ENCODE data around the gene BARX1.
"Not testable (repeated sequence)": the region's sequence is repeated elsewhere in the genome, so short reads cannot be mapped to it uniquely, and the experiment has no call there.

BARX1 gene

DNA sequence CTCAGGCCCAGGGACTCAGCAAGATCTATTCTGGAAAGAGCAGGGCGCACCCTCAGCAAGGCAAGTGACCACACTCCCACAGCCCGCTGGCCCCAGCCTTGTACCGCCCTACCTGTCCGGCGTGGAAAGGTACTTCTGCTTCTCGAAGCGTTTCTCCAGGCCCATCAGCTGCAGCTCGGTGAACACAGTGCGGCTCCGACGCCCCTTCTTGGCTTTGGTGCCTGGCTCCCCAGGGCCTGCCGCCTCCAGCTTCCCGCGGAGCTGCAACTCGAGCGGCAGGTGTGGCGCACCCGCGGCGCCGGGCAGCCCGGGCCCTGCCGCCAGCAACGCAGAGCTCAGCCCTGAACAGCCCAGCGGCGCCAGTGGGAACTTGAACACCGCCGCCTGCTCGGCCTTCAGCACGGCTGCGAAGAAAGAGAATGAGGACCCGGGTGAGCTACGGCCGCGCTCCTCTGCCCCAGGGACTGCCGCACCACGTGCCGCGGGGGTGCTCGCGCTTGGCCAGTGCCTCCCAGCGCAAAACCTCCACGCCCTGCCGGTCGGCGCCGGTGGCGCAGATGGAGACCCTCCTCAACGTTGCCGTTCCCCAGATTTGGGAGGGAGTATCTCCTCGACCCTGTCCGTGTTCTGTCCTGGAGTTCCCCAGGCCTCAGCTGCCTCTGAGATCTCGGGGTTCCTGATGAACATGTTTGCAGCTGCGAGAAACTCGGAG is 2.2 kb downstream of the BARX1 start:
- H3K4me3 ChIP-seq (ENCODE audit: low read depth, low read length) = no peak overlapping the region

DNA sequence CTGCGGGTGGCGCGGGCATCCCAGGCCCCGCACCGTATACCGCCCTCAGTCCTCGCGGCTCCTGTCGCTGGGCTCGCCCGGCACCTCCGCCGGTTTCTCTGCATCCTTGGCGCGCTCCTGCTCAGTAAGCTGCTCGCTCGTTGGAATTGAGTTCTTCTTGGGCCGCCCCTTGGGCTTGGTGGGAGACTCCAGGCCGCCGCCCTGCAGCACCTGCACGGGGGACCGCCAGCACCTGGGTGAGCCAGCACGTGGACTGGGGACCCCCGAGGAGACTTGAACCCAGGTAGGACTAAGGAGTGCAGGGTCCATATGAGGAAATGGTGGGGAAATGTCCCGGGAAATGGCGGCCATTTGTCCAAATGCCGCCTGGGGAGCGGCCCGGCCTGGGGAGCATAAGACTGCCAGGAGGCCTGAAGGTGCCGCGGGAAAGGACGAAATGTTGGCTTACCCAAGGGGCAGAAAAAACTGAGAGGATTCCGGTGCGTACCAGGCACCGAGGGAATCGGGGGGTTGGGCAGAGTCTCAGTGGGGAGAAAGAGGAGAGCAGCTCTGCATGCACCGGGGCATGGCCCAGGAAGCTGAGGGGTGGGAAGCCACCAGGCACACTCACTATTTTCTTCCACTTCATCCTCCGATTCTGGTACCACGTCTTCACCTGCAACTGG is 2.9 kb downstream of the BARX1 start:
- no peak overlapping the region for H3K4me3 ChIP-seq (ENCODE audit: low read depth, low read length)

DNA sequence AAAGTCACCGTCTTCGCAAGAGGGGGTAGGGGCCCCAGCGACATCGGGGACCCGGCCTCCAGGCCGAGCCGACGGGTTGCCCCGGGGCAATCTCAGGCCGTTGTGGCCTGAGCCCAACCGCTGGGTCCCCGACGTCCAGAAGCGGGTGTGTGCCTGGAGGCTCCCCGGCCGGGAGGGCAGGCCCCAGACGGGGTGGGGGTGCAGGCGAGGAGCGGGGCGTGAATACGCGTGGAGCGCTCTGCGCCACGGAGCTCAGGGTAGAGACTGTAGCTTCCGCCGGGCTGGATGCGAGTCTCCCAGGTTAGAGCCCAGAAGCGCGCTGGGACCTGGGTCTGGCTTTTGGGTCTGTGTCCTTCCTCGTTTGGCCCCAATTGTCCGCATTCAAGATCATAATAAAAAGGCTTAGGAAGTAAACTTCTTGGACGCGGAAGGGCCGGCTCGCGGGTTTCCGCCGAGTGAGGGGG is 3.5 kb downstream of the BARX1 start:
- no peak overlapping the region for H3K4me3 ChIP-seq (ENCODE audit: low read depth, low read length)

DNA sequence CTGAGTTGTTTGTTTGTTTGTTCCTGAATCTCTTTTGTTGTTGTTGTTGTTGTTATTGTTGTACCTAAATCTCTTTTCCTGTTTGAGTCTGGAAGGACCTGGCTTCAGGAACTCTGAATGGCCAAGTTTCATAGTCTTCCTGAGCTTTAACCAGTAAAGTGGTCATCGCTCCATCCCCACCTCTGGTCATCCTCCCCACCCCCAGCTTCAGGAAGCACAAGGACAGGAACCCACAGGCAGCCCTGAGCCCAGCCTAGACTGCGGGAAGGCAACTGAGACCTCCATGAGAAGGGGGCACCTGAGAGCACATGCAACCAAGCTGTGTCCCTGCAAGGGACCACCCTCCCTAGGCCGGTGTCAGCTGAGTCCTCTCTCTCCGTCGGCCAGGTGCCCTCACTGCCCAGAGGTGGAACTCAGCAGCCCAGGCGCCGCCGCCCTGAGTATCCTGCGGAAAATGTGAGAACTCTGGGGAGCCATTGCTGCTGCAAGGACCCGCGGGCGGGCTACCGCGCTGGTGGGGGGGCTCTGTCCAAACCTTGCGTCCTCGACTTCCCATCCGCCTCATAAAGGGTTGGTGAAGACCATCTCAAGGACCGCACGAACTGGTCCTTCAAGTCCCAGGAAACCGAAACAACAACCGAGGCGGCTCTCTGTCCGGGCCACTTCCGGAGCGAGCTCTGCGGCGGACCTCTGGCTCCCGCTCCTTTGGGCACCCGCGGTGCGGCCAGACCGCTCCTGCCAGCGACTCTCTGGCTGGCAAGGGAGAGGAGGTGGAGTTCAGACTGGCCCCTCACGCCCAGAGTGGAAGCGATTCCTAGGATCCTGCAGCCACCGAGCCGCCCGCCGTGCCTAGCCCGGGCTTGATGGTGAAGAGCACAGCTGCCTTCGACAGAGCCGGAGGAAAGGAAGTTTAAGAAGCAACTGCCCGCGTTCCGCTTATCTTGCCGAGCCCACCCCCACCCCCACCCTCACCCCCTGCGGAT is 4.2 kb downstream of the BARX1 start:
- H3K4me3 ChIP-seq (ENCODE audit: low read depth, low read length) = peak overlapping the region; percentile 2

DNA sequence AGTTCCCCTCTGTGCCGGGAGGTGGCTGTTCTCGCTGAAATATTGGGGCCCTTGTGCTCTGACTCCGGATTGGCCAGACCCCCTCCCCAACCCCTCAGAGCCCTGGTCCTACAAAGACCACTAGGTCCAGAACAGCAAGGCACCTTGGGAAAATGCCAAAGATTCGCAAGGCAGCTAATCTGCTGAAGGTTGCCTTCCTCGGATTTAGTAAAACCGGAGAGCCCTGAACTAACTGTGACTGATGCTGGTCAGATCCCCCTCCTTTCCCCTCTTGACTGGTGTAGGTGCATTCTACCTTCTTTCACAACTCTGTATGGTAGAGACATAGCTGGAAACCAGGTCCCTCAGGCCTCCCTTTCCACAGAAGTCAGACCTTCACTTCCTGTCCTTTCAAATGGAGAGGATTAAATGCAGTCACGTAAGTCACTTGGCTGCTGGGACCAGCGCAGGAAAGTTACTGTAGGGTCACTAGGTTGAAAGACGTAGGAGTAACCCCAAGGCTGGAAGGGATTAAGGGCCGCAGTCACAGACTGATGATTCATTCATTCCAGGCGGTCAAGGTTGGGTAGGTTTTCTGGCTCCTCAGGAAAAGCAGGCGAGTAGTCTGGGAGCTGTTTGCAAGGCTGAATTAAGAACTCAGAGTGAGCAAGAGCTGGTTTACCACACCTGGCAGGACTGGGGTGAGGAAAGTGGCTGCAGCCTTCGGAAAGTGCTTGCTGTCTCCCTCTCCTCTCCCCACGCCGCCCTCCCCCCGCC is 5.3 kb downstream of the BARX1 start:
- no peak overlapping the region for H3K4me3 ChIP-seq (ENCODE audit: low read depth, low read length)

DNA sequence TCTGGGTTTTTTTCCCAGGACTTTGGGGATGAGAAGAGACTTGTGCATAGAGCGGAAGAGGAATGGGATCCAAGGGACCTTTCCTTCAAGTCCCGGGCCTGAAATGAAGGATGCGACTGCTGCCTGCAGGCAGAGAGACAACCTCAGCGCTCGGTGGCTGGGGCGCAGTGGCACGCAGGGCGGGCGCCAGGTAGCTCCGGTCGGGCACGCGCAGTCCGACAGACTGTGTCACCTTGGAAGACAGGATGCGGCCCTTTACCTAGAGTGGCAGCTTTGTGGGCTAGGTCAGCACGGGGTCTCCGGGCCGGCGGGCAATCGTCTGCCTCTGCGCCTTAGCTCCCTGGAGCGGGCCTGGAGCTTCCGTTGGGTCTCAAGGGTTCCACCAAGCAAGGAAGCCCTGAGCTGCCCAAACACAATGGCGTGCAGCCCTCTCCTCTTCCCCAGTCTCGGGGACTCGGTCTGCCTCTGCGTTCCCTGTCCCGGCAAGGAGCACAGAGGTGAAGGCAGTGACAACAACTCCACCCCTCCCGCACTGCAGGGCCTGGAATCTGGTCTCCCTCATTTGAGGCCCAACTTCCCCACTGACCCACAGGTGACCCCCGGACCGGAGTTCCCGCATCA is 6.0 kb downstream of the BARX1 start:
- peak overlapping the region; percentile 35 for H3K4me3 ChIP-seq (ENCODE audit: low read depth, low read length)

DNA sequence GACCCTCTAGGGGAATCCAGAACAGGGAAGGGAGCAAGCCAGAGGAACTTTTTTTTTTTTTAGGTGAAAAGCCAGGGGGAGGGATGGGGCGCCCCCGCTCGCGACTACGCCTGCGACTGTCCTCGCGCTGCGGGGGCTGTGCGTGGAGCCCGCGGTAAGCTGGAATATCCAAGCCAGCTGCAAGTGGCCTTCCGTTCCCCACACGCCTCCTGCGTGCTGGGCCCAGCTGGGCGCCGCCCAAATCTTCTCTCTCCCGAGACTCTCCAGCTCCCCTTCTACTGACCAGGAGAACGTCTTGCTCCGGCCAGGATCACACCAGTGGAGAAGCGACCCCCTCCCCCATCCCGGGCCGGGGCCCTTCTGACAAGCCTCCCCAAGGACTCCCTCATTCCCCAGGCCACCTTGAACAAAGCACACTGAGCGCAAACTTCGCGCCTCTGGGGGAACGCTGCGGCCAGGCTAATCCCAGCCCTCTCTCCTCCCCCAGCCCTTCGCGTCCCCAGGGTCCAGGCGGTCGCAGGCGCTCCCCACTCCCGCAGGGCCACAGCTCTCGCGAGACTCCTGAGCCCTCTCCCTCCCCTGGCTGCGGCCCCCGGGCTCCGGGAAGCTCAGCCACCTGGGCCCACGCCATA is 6.6 kb downstream of the BARX1 start:
- H3K4me3 ChIP-seq (ENCODE audit: low read depth, low read length) = peak overlapping the region; percentile 35

DNA sequence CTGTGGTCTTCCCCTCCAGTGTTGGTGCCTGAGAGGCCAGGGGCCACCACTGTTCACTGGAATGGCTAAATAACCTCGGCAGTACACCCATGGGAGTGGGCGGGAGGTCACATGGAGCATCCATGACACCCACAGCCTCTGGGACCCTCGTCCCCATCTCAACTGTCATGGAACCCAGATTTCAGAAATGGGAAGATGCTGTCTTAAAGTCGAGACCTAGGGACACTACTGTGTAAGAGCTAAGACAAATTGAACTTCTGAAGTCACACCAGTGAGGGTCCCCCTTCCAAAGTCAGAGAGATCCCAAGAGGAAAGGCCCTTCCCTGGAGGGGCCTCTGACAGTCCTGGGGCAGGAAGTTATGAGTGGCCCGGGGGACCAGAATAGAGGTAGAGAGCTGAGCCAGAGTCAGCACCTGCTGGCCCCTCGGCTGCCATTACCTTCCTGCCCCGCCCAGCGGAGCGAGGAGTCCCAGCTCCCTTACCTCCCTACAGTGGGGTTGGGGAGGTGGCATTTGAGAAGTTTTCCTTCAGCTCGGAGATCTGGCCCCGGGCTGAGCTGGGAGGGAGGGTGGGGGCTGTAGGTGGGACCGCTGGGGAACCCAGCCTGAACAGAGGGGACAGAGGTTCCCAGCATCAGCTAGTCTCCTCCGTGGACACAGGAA is 7.6 kb downstream of the BARX1 start:
- H3K4me3 ChIP-seq (ENCODE audit: low read depth, low read length) = no peak overlapping the region

DNA sequence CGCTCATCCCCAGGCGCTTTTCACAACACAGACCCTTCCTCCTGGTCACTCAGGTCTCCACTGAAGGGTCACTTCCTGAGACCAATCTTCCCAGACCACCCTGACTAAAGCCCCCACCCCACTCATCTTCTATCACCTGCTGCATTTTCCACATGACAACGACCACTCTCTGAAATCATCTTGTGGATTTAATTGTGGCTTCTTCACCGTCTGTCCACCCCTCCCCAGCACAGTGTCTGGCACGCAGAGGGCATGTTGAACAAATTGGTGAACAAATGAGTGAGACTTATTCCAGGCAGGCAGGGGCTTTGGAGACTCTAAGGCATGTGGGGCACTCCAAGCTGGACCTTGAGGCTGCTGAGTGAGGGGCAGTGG is 8.8 kb downstream of the BARX1 start:
- no peak overlapping the region for H3K4me3 ChIP-seq (ENCODE audit: low read depth, low read length)

DNA sequence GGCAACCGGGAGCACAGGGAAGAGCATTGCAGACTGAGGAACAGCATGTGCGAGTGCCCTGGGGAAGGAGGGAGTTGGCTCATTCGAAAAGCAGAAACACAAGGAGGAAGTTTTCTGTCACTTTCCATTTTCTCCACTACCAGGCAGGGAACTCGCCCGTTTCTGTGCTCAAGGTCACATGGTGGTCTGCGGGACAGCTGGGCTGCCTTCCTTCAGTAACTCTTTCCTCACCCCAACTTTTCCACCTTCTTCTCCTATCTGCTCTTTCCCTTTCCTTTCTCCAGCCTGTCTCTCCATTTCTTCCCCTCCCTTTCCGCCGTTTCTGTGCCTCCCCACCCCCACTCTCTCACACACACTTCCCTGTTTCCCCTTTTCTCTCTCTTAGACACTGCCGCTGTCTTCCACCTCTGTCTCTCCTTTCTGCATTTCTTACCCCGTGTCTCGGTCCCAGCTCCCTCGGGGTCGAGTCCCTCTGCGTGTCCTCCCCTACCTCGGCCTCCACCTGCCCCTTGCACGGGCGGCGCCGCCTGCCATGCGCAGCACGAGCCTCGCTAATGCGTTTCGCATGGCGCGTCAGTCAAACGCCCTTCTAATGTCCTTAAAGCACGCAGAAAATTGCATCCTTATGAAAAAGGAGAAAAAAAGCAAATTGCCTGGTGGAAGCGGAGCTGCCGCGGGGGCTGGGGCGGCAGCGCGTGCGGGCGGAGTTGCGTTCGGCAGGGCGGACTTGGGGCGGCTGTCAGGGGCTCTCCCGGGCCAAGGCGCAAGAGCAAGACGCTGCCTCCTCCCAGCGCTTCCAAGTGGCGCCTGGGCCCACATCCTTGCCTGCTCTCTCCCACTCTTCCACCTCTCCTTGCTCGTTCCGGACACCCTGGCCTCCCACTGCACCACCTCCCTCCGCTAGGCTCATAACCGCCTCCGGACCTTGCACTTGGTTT is 9.5 kb downstream of the BARX1 start:
- H3K4me3 ChIP-seq (ENCODE audit: low read depth, low read length) = peak overlapping the region; percentile 35

DNA sequence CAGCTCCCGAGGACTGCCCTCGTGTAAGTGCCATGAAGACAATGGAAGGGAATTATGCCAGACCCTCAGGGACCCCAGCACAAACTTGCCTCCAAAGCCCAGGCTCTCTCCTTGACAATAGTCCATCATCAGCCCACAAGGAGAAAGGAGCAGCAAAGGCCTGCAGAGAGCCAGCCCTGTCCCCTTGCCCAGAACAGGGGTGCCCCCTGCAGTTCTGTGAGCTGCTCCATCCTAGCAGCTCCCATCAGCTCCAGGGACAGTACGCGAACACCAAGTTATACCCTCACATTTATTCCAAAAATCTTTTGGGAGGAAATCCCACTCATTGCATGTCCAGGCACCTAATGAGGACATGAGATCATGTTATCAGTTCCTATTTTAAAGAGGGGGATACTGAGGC is 11.1 kb downstream of the BARX1 start:
- H3K4me3 ChIP-seq (ENCODE audit: low read depth, low read length) = no peak overlapping the region

DNA sequence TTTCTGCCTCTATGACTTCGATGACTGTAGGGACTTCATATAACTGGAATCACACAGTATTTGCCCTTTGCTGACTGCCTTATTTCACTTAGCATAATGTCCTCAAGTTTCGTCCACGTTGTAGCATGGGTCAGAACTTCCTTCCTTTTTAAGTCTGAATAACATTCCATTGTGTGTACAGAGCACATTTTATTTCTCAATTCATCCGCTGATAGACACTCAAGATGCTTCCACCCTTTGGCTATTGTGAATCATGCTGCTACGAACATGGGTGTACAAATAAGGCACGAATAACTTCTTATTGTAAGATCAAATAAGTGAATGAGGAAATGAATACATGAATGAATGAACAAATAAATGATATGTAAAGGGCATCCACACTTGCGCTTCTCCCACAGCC is 13.0 kb downstream of the BARX1 start:
- no peak overlapping the region for H3K4me3 ChIP-seq (ENCODE audit: low read depth, low read length)

DNA sequence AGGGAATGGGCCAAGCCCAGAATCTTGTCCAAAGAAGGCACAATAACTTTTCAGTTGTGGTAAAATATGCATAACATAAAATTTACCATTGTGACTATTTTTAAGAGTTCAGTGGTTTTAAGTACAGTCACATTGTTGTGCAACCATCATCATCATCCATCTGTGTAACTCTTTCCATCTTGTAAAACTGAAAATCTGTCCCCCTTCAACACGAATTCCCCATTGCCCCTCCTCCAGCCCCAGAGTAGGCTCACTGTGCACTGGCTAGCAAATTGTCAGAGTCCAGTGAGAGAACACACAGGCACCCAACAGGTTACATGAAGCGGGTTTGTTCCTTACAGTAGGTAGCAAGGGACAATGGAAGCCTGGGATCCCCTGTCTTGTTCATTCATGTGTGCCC is 13.7 kb downstream of the BARX1 start:
- no peak overlapping the region for H3K4me3 ChIP-seq (ENCODE audit: low read depth, low read length)

DNA sequence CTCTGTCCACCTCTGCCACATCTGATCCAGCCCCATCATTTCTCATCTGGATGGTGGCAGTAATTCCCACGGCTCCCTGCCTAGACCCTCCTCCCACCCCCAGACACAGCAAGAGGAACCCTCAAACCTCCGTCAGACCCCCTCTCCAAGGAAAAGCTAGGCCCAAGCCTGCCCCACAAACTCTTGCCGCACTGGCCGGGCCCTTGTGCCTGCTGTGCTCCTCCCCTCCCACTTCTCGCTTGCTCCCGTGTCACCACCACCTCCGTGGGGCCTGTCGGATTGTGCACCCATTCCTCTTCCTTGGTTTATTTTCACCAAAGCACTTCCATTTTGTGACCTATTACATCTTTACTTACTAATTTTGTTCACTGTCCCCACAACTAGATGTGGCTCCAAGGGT is 14.2 kb downstream of the BARX1 start:
- H3K4me3 ChIP-seq (ENCODE audit: low read depth, low read length) = no peak overlapping the region

DNA sequence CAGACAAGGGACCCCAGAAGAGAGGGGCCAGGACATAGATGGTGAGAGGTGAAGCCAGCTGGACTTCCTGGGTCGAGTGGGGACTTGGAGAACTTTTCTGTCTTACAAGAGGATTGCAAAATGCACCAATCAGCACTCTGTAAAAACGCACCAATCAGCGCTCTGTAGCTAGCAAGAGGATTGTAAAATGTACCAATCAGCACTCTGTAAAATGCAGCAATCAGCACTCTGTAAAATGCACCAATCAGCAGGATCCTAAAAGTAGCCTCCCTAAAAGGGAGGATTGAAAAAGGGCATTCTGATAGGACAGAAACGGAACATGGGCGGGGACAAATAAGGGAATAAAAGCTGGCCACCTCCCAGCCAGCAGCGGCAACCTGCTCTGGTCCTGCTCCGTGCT is 15.6 kb downstream of the BARX1 start:
- not testable (repeated sequence) for H3K4me3 ChIP-seq (ENCODE audit: low read depth, low read length)

DNA sequence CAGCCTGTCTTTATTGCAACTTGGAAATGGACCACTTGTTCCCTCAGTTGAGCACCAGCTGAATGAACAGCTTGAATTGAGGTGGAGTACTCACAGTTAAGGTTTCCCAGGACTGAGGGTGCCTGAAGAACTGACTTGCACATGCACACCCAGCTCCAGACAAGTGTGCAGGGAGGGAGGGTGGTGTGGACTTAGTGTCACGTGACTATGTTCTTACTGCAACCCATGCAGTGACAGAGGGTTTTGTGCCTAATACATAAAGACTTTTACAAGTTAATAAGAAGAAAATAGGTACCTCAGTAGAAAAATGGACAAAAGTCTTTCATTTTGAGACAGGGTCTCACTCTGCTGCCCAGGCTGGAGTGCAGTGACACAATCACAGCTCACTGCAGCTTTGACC is 18.0 kb downstream of the BARX1 start:
- no peak overlapping the region for H3K4me3 ChIP-seq (ENCODE audit: low read depth, low read length)

DNA sequence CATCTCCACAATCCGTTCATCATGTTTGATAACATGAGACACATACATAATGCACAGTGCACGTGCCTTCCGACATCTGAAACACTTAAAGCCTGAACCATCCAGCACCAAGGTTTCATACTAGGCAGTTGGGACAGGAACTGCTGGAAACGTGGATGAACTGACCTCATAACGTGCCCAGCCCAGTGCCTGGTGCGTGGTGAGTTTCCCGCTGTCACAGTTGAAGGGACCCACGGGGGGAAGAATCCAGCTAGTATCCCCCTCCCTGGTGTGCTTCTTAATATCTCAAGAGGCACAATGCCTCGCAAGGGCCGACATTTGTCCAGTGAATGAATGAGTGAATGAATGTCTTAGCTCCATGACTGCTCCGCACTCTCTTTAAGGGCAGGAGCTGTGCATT is 23.2 kb downstream of the BARX1 start:
- no peak overlapping the region for H3K4me3 ChIP-seq (ENCODE audit: low read depth, low read length)

DNA sequence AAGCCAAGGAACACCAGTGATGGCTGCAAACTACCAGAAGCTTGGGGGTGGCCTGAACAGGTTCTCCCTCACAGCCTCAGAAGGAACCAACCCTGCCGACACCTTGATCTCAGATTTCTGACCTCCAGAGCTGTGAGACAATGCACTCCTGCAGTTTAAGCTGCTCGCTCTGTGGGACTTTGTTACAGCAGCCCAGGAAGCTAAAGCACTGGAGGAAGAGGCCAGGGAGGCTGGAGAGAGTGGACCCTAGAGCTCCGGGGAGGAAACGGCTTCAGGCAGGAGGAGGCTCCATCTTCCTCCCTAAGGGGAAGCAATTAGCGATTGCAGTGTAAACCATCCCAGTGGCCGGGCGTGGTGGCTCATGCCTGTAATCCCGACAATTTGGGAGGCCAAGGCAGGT is 25.1 kb downstream of the BARX1 start:
- no peak overlapping the region for H3K4me3 ChIP-seq (ENCODE audit: low read depth, low read length)

Data from iPS-11a (cell line).